Right forelimb (tissue), 1 donor: ENCODE data around the gene TAF1C.
"Not testable (repeated sequence)": the region's sequence is repeated elsewhere in the genome, so short reads cannot be mapped to it uniquely, and the experiment has no call there.

Experiments
- DNase-seq: peaks from one replicate; pipeline ENCODE4 v3.0.0-alpha.2; 2018

The TAF1C gene

GRCh38 chr16:84186685-84187437 is at the start of gene TAF1C:
Gene TAF1C, minus strand, starts transcription at chr16:84187057. Its CDS starts 2,069 bp downstream, at chr16:84184988.
- DNase-seq, result peak; percentile 93

GRCh38 chr16:84234321-84235241 is 47.7 kb upstream of the TAF1C start:
- peak; percentile 57 for DNase-seq

- DNase-seq, result no peak
Observed at GRCh38 chr16:84233748-84234147, 46.9 kb upstream of the TAF1C start.

GRCh38 chr16:84232969-84233368 is 46.1 kb upstream of the TAF1C start:
- no peak for DNase-seq

- no peak for DNase-seq
Observed at GRCh38 chr16:84232060-84232459, 45.2 kb upstream of the TAF1C start.

- DNase-seq, result no peak
Observed at GRCh38 chr16:84229471-84229870, 42.6 kb upstream of the TAF1C start.

- peak; percentile 74 for DNase-seq
Observed at GRCh38 chr16:84228256-84228838, 41.5 kb upstream of the TAF1C start.

GRCh38 chr16:84227548-84227947 is 40.7 kb upstream of the TAF1C start:
- no peak for DNase-seq

GRCh38 chr16:84226026-84226425 is 39.2 kb upstream of the TAF1C start:
- no peak for DNase-seq

GRCh38 chr16:84225571-84225970 is 38.7 kb upstream of the TAF1C start:
- no peak for DNase-seq

- DNase-seq, result no peak
Observed at GRCh38 chr16:84225126-84225525, 38.3 kb upstream of the TAF1C start.

GRCh38 chr16:84224554-84224953 is 37.7 kb upstream of the TAF1C start:
- no peak for DNase-seq

GRCh38 chr16:84223456-84223855 is 36.6 kb upstream of the TAF1C start:
- DNase-seq, result no peak

GRCh38 chr16:84220851-84221250 is 34.0 kb upstream of the TAF1C start:
- no peak for DNase-seq

GRCh38 chr16:84218956-84219355 is 32.1 kb upstream of the TAF1C start:
- DNase-seq, result no peak

- DNase-seq, result no peak
Observed at GRCh38 chr16:84218176-84218823, 31.4 kb upstream of the TAF1C start.

- DNase-seq, result not testable (repeated sequence)
Observed at GRCh38 chr16:84216144-84216543, 29.3 kb upstream of the TAF1C start.

- DNase-seq, result no peak
Observed at GRCh38 chr16:84215531-84215930, 28.7 kb upstream of the TAF1C start.

GRCh38 chr16:84214451-84215066 is 27.7 kb upstream of the TAF1C start:
- DNase-seq, result no peak

GRCh38 chr16:84212631-84213030 is 25.8 kb upstream of the TAF1C start:
- no peak for DNase-seq

GRCh38 chr16:84212154-84212553 is 25.3 kb upstream of the TAF1C start:
- no peak for DNase-seq

GRCh38 chr16:84209989-84210388 is 23.1 kb upstream of the TAF1C start:
- DNase-seq, result no peak

- DNase-seq, result no peak
Observed at GRCh38 chr16:84207879-84208278, 21.0 kb upstream of the TAF1C start.
